ENCODE measurements around the gene PRKRIP1.

GRCh38 chr7:102463841-102464576 lies 67.8 kb downstream of the PRKRIP1 start:
- TF ChIP-seq CTCF (IDR thresholded peaks at IDR 0.05): no peak
- no peak for TF ChIP-seq POLR2A (IDR thresholded peaks at IDR 0.05)
- no peak for TF ChIP-seq POLR2AphosphoS5 (IDR thresholded peaks at IDR 0.05)
- no peak for TF ChIP-seq EP300 (IDR thresholded peaks at IDR 0.05)
